Sigmoid colon (tissue), 3 donors: ENCODE results near the gene TIA1.

Source experiments
- CTCF ChIP-seq, 4 experiments: fragments of 450-650 bp in 3 of 4; fragments of 200-600 bp in 1 of 4; IDR thresholded peaks; one replicate each; pipeline ENCODE4 v1.5.1; 2016 to 2019; ENCODE audit warnings: antibody characterized with exemption in 4 of 4, mild to moderate bottlenecking in 3 of 4, moderate library complexity in 2 of 4
- POLR2A ChIP-seq, 2 donors: fragments of 450-650 bp; IDR thresholded peaks; one replicate each; pipeline ENCODE4 v1.6.1; 2016; ENCODE audit warnings: antibody characterized with exemption in 2 of 2, mild to moderate bottlenecking in 2 of 2, moderate library complexity in 2 of 2

GRCh38 chr2:70233926-70234325, 14.5 kb downstream of the TIA1 start:
- TF ChIP-seq CTCF (IDR thresholded peaks at IDR 0.05) (no peak), POLR2A (IDR thresholded peaks at IDR 0.05) (no peak)
